ENCODE results near the gene TMEM74B. TPM values are rescaled to one million over a fixed set of nuclear protein-coding genes. Genes with fewer than 3 reads are reported as not detected.
A peak's percentile ranks its signal among the peaks of the same experiment; 100 is the strongest.

Gene TMEM74B
- polyA plus RNA-seq, 4 donors, result 2.3 to 4.0 (median 3.4) TPM

GRCh38 chr20:1206366-1207148 is 21.8 kb upstream of the TMEM74B start:
- DNase-seq (ENCODE audit: low read depth in 4 of 4, low spot score in 3 of 4), result no peak

- no peak for DNase-seq (ENCODE audit: low read depth in 4 of 4, low spot score in 3 of 4)
These were observed 21.0 kb upstream of the TMEM74B start for GRCh38 chr20:1205802-1206201.

GRCh38 chr20:1204576-1204975 is 19.8 kb upstream of the TMEM74B start:
- DNase-seq (ENCODE audit: low read depth in 4 of 4, low spot score in 3 of 4), result no peak

- no peak for DNase-seq (ENCODE audit: low read depth in 4 of 4, low spot score in 3 of 4)
These were observed 19.3 kb upstream of the TMEM74B start for GRCh38 chr20:1204113-1204512.

- DNase-seq (ENCODE audit: low read depth in 4 of 4, low spot score in 3 of 4), result no peak
These were observed 18.8 kb upstream of the TMEM74B start for GRCh38 chr20:1203630-1204029.

GRCh38 chr20:1202762-1203504 is 18.2 kb upstream of the TMEM74B start, which contains the start of gene C20orf202:
TSS of gene C20orf202 (plus strand) at chr20:1203454. CDS start at chr20:1203586, 132 bp downstream.
- DNase-seq (ENCODE audit: low read depth in 4 of 4, low spot score in 3 of 4), result no peak

- DNase-seq (ENCODE audit: low read depth in 4 of 4, low spot score in 3 of 4), result no peak
These were observed 15.2 kb upstream of the TMEM74B start for GRCh38 chr20:1199964-1200363.

GRCh38 chr20:1199212-1199873 is 14.6 kb upstream of the TMEM74B start:
- no peak for DNase-seq (ENCODE audit: low read depth in 4 of 4, low spot score in 3 of 4)

- no peak for DNase-seq (ENCODE audit: low read depth in 4 of 4, low spot score in 3 of 4)
These were observed 14.0 kb upstream of the TMEM74B start for GRCh38 chr20:1198751-1199150.

GRCh38 chr20:1197801-1198200 is 13.0 kb upstream of the TMEM74B start:
- DNase-seq (ENCODE audit: low read depth in 4 of 4, low spot score in 3 of 4), result no peak

GRCh38 chr20:1196634-1197033 is 11.9 kb upstream of the TMEM74B start:
- DNase-seq (ENCODE audit: low read depth in 4 of 4, low spot score in 3 of 4), result no peak

GRCh38 chr20:1195226-1195625 is 10.4 kb upstream of the TMEM74B start:
- DNase-seq (ENCODE audit: low read depth in 4 of 4, low spot score in 3 of 4), result no peak

GRCh38 chr20:1191299-1191698 is 6.5 kb upstream of the TMEM74B start:
- DNase-seq (ENCODE audit: low read depth in 4 of 4, low spot score in 3 of 4), result no peak

- DNase-seq (ENCODE audit: low read depth in 4 of 4, low spot score in 3 of 4), result no peak
These were observed 6.1 kb upstream of the TMEM74B start for GRCh38 chr20:1190847-1191246.

- no peak for DNase-seq (ENCODE audit: low read depth in 4 of 4, low spot score in 3 of 4)
These were observed 5.0 kb upstream of the TMEM74B start for GRCh38 chr20:1189827-1190226.

GRCh38 chr20:1188347-1188746 is 3.6 kb upstream of the TMEM74B start:
- no peak for DNase-seq (ENCODE audit: low read depth in 4 of 4, low spot score in 3 of 4)

GRCh38 chr20:1187605-1188171 is 2.9 kb upstream of the TMEM74B start:
- DNase-seq (ENCODE audit: low read depth in 4 of 4, low spot score in 3 of 4), result no peak

- DNase-seq (ENCODE audit: low read depth in 4 of 4, low spot score in 3 of 4), result no peak
These were observed 1.7 kb upstream of the TMEM74B start for GRCh38 chr20:1186367-1186991.

- peak in 1 of 4 donors; percentile 18 for DNase-seq (ENCODE audit: low read depth in 4 of 4, low spot score in 3 of 4)
These were observed 1.1 kb upstream of the TMEM74B start for GRCh38 chr20:1185790-1186334.

GRCh38 chr20:1185316-1185741 is 548 bp upstream of the TMEM74B start:
- no peak for DNase-seq (ENCODE audit: low read depth in 4 of 4, low spot score in 3 of 4)
